Endothelial cell (in vitro differentiated cells): ENCODE measurements around the gene FAT2. TPM values are rescaled to one million over a fixed set of nuclear protein-coding genes. Genes with fewer than 3 reads are reported as not detected.

ENCODE experiments used
- DNase-seq: peaks from one replicate; pipeline ENCODE4 v3.0.0; 2021; ENCODE audit warnings: low spot score
- H3K27ac Mint-ChIP-seq: one replicate; pipeline ENCODE4 v1.8.0; 2021; ENCODE audit warnings: mixed read lengths, inconsistent platforms; ENCODE audit not compliant: unreplicated experiment
- H3K27me3 Mint-ChIP-seq: one replicate; pipeline ENCODE4 v1.8.0; 2021; ENCODE audit warnings: mild to moderate bottlenecking, moderate library complexity, mixed read lengths, inconsistent platforms; ENCODE audit not compliant: unreplicated experiment
- H3K36me3 Mint-ChIP-seq: one replicate; pipeline ENCODE4 v1.8.0; 2021; ENCODE audit warnings: mild to moderate bottlenecking, low read depth, mixed read lengths, inconsistent platforms; ENCODE audit not compliant: unreplicated experiment
- H3K4me1 Mint-ChIP-seq: one replicate; pipeline ENCODE4 v1.8.0; 2021; ENCODE audit warnings: mild to moderate bottlenecking, mixed read lengths, inconsistent platforms; ENCODE audit not compliant: unreplicated experiment
- H3K4me3 Mint-ChIP-seq: one replicate; pipeline ENCODE4 v1.8.0; 2021; ENCODE audit warnings: mild to moderate bottlenecking, mixed read lengths, inconsistent platforms; ENCODE audit not compliant: unreplicated experiment
- H3K9me3 Mint-ChIP-seq: one replicate; pipeline ENCODE4 v1.8.0; 2021; ENCODE audit warnings: mixed read lengths, inconsistent platforms; ENCODE audit not compliant: unreplicated experiment
- CTCF ChIP-seq: fragments of 200-600 bp; sonication (generic); IDR thresholded peaks from one replicate; pipeline ENCODE4 v1.5.0; 2021; ENCODE audit warnings: antibody characterized with exemption; ENCODE audit not compliant: unreplicated experiment
- long read RNA-seq: library from polyadenylated mRNA; unstranded; transcript quantifications from one replicate; pipeline ENCODE4 v2.0.0, GENCODE V29; 2020; ENCODE audit not compliant: unreplicated experiment
- total RNA-seq: library from RNA; stranded (reverse); fragmentation: NEBNext Ultra II Directional; extraction: Animal tissue kit (Norgen Biotek cat#: 25700); gene quantifications from one replicate; pipeline ENCODE4 v1.2.1, GENCODE V29; 2021; ENCODE audit not compliant: unreplicated experiment

Gene FAT2
- 0.13 TPM for total RNA-seq
- long read RNA-seq = 0 reads

DNA sequence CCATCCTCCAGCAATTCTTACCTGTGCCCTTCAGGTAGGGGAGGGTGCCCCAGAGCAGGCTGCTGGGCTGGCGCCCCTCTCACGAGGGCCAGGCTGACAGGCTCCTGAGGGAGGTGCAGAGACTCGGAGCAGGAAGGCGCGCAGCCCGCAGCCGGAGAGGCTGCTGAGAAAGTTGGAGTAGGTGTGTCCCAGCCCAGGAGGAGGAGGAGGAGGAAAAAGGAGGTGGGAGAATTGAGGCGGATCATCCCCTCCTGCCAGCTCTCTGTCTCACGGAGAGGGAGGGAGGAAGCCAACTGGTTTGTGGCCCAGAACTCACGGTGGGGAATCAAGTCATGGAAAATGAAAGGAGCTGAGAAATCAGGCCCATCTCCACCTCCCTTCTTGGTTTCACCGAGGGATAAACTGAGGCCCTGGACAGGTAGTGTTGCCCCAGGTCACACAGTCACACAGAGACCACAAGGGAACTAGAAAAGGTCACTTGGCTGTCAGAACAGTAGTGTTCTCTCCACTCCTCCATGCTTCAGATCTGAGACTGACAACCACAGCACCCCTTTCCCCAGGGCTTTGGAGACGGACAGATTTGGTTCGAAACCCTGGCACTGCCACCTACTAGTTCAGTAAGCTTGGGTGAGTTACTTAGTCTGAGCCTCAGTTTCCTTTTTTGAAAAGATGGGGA lies at the start of gene FAT2:
Gene FAT2 (minus strand): TSS at position 188 of the 676 bp plus-strand sequence. CDS start 22,400 bp downstream, outside the sequence.
- no peak within 1 kb of the TSS for H3K27ac Mint-ChIP-seq
- no peaks in the 10 kb centered on the region for H3K4me1 Mint-ChIP-seq
- H3K36me3 Mint-ChIP-seq = no peaks in the 10 kb centered on the region
- no peak for DNase-seq
- H3K9me3 Mint-ChIP-seq = no peaks in the 10 kb centered on the region
- TF ChIP-seq CTCF = no peak
- H3K27me3 Mint-ChIP-seq = peaks cover 6% of the 10 kb centered on the region
- no peak within 1 kb of the TSS for H3K4me3 Mint-ChIP-seq

- Mint-ChIP-seq H3K4me3 (no peak overlapping the region), H3K4me1 (peaks cover 29% of the 10 kb centered on the region), H3K36me3 (peaks cover 4% of the 10 kb centered on the region), H3K27ac (no peak overlapping the region), H3K27me3 (peaks cover 3% of the 10 kb centered on the region), H3K9me3 (no peaks in the 10 kb centered on the region)
- DNase-seq = no peak
- TF ChIP-seq CTCF = no peak
Measured at GRCh38 chr5:151638619-151639018, 47.5 kb upstream of the FAT2 start.

GRCh38 chr5:151637676-151638075 lies 46.5 kb upstream of the FAT2 start:
- H3K4me1 Mint-ChIP-seq = peaks cover 29% of the 10 kb centered on the region
- peaks cover 1% of the 10 kb centered on the region for H3K27me3 Mint-ChIP-seq
- TF ChIP-seq CTCF = no peak
- H3K36me3 Mint-ChIP-seq = peaks cover 4% of the 10 kb centered on the region
- H3K27ac Mint-ChIP-seq = no peak overlapping the region
- H3K9me3 Mint-ChIP-seq = no peaks in the 10 kb centered on the region
- no peak for DNase-seq
- H3K4me3 Mint-ChIP-seq = no peak overlapping the region

DNA sequence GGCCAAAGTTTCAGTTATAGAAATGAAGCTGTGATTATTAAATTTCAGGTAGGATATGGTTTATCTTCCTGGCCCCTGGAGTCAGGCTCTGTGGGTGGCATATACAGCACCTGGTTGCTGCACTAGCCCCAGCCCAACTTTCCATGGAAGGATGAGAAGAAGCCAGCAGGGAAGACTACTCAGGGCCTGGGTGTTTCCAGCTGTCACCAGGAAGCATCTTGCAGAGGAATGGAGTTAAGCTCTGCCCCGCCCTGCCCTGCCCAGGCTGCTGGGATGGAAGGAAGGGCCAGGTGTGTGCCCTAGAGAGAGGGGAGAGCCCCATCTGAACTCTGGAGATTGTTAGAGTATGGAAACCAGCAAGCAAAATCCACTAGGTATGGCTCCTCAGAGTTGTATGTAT lies 42.8 kb upstream of the FAT2 start:
- TF ChIP-seq CTCF = no peak

DNA sequence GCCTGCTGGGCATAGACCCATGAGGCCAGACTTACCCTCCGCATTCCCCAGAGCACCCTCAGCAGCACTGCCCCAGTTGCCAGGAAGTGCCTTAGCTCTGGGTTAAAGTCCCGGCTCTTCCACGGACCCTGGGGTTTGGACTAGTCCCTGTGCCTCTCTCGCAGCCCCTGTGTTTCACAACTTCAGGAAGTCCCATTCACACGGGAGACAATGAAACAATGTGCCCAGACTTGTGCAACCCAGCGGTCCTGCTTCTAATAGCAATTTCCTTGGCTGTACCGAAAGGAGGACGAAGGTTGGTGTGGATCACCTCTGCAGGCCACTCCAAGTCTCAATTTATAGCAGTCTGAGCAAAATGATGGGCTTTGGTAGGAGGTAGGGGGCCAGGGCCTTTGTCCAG lies 41.8 kb upstream of the FAT2 start:
- peaks cover 2% of the 10 kb centered on the region for H3K27me3 Mint-ChIP-seq
- no peaks in the 10 kb centered on the region for H3K36me3 Mint-ChIP-seq
- H3K9me3 Mint-ChIP-seq = no peaks in the 10 kb centered on the region
- TF ChIP-seq CTCF = no peak
- peaks cover 2% of the 10 kb centered on the region for H3K4me1 Mint-ChIP-seq
- H3K27ac Mint-ChIP-seq = no peak overlapping the region
- no peak for DNase-seq
- no peak overlapping the region for H3K4me3 Mint-ChIP-seq

More for the DNA sequence above, 42.8 kb upstream of the FAT2 start:
- no peaks in the 10 kb centered on the region for H3K9me3 Mint-ChIP-seq
- H3K4me3 Mint-ChIP-seq = no peak overlapping the region
- no peak for DNase-seq
- no peaks in the 10 kb centered on the region for H3K36me3 Mint-ChIP-seq
- H3K4me1 Mint-ChIP-seq = peaks cover 5% of the 10 kb centered on the region
- H3K27me3 Mint-ChIP-seq = peaks cover 3% of the 10 kb centered on the region
- H3K27ac Mint-ChIP-seq = no peak overlapping the region
